Ectodermal cell (in vitro differentiated cells): ENCODE results near the gene ZNF823.

ENCODE experiments used
- H3K27ac ChIP-seq: 2 replicates; pipeline ENCODE4 v1.7.0; 2013; ENCODE audit warnings: mild to moderate bottlenecking, low read depth, low read length; ENCODE audit not compliant: insufficient read depth, poor library complexity, severe bottlenecking
- H3K27me3 ChIP-seq: 2 replicates; pipeline ENCODE4 v1.7.0; 2013; ENCODE audit warnings: mild to moderate bottlenecking, low read length; ENCODE audit not compliant: insufficient read depth, control insufficient read depth, poor library complexity, severe bottlenecking
- H3K36me3 ChIP-seq: one replicate; pipeline ENCODE4 v1.7.0; 2013; ENCODE audit warnings: low read length; ENCODE audit not compliant: control insufficient read depth, insufficient read depth
- H3K4me1 ChIP-seq: one replicate; pipeline ENCODE4 v1.7.0; 2013; ENCODE audit warnings: low read length; ENCODE audit not compliant: control insufficient read depth, insufficient read depth
- H3K4me3 ChIP-seq: 2 replicates; pipeline ENCODE4 v1.7.0; 2013; ENCODE audit warnings: low read depth, low read length, control low read depth; ENCODE audit not compliant: insufficient read depth
- H3K9me3 ChIP-seq: 2 replicates; pipeline ENCODE4 v1.7.0; 2013; ENCODE audit warnings: mild to moderate bottlenecking, low read length, moderate library complexity; ENCODE audit not compliant: control insufficient read depth
- WGBS, 2 experiments: methylation state at CpG; one replicate each; pipeline ENCODE4 v1.1.7; 2013; ENCODE audit warnings: missing lambda C conversion rate in 2 of 2; 5-methylcytosine and 5-hydroxymethylcytosine counted together

The ZNF823 gene

DNA sequence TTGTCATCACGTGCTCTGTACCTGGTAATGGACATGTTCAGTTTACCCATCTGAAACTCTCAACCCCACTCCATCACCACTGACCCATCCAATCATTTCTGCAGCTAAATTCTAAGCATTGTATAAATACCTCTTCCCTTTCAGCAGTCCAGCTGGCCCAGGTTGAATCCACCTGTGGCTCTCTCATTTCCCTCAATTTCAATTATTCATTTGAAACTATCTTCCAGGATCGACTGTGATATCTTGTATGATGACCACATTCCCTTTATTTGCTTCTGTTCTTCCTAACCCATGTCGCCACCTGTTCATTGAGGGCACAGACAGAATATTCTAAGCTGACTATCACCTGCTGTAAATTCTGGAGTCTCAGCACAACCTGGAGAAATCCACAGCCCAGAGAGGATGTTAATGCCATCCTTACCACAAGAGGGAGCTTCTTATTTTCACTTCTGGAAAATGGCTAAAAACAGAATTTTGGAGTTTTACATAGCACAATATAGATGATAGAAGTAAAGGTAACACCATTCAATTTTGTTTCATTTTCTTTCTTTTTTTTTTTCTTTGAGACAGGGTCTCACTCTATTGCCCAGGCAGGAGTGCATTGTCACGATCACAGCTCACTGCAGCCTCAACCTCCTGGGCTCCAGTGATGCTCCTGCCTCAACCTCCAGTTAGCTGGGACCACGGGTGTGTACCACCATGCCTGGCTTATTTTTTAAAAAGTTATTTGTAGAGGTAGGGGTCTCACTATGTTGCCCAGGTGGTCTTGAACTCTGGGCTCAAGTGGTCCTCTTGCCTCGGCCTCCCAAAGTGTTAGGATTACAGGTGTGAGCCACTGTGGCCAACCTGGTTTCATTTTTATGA lies 38.6 kb downstream of the ZNF823 start:
- WGBS, 2 experiments = 64 to 69% methylated on average over 6 of the region's 6 CpGs
- peaks cover 20% of the 10 kb centered on the region for H3K27me3 ChIP-seq

DNA sequence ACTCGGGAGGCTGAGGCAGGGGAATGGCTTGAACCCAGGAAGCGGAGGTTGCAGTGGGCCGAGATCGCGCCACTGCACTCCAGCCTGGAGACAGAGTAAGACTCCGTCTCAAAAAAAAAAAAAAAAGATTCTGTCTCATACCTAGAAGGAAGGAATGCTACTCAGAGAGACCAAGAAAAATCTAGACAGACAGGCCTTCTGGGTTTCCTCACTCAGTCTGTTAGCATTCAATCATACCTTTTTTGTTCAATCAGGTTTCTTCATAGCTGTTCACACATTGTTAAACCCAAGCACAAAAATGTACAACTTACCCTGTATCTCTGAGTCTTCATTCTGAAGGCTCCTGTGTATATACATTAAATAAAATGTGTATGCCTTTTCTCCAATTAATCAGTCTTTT lies 40.5 kb downstream of the ZNF823 start:
- H3K27ac ChIP-seq = no peak overlapping the region
- H3K36me3 ChIP-seq = no peaks in the 10 kb centered on the region

More for the DNA sequence above, 38.6 kb downstream of the ZNF823 start:
- Histone ChIP-seq H3K9me3 (no peaks in the 10 kb centered on the region), H3K4me1 (no peaks in the 10 kb centered on the region), H3K36me3 (no peaks in the 10 kb centered on the region), H3K27ac (no peak overlapping the region), H3K4me3 (no peak overlapping the region)

DNA sequence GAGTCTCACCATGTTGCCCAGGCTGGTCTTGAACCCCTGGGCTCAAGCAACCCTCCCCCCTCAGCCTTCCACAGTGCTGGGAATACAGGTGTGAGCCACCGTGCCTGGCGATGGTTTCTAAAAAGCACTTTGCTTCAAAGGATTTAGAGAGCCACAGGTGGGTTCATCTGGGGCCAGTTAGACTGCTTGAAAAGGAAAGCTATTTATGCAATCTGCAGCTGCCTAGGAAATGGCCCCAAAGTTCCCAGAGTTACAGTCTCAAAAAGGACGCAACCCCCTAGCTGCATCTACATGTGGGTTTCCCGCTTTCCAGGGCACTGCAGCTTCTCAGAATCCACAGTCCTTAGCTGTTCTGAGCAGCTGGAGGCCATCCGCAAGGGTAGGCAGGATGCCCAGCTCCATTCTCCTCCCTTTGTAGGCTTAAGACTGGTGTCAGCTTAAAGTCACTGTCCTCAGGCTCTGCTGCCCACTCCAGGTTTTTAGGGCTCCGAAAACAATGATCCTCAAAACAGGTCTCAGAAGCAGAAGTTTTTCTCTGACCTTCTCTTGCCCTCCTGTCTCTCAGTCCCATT lies 41.4 kb downstream of the ZNF823 start:
- H3K27me3 ChIP-seq = peaks cover 46% of the 10 kb centered on the region
- no peaks in the 10 kb centered on the region for H3K4me1 ChIP-seq
- H3K4me3 ChIP-seq = no peak overlapping the region
- WGBS, 2 experiments = 79 to 80% methylated on average over 6 of the region's 6 CpGs
- H3K9me3 ChIP-seq = no peaks in the 10 kb centered on the region
- H3K36me3 ChIP-seq = no peaks in the 10 kb centered on the region
- no peak overlapping the region for H3K27ac ChIP-seq

More for the DNA sequence above, 40.5 kb downstream of the ZNF823 start:
- Histone ChIP-seq H3K4me1 (no peaks in the 10 kb centered on the region), H3K27me3 (peaks cover 37% of the 10 kb centered on the region), H3K4me3 (no peak overlapping the region), H3K9me3 (no peaks in the 10 kb centered on the region)
- 94% methylated on average over 6 of the region's 6 CpGs for WGBS, 2 experiments

DNA sequence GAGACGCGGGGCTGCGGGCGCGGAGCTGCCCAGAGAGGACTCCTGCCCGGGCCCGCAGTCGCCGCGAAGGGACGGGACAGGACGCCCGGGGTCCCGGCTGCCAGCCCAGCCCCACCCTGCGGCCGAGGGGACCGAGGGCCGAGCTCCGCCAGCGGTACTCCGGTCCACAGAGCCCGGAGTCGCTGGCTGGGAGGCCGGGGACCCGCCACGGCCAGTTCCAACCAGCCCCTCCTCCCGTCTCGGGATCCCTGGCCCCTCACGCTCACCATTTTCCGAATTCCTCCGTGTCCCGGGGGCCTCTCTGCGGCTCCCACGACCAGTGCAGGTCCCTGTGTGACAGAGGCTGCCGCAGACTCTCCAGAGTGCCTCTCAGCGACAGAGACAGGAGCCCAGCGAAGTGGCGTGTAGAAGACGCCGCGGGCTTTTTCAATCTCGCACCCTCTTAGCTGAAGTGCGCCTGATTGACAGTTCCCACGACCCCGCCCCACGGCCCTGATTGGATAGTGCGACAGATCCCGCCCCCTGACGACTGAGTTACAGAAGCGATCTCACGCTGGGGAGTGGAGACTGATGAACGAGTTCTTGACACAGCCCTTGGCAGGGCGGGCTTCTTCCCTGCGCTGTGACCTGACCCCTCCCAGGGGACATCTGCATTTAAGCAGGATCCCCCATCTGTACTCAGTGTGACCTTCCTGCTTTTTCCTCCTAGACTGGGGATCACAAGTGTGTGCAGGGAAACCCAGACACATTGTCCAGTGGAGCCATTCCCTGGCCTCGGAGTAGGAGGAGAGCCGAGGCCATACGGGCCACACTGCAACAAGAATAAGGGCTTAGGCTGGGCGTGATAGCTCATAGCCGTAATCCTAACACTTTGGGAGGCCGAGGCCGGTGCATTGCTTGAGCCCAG lies 44.0 kb downstream of the ZNF823 start:
- peak overlapping the region; percentile 50 for H3K4me3 ChIP-seq
- H3K4me1 ChIP-seq = no peaks in the 10 kb centered on the region
- peaks cover 55% of the 10 kb centered on the region for H3K27me3 ChIP-seq
- no peaks in the 10 kb centered on the region for H3K9me3 ChIP-seq
- H3K27ac ChIP-seq = peak overlapping the region; percentile 30
- WGBS, 2 experiments = 7 to 8% methylated on average over 61 of the region's 61 CpGs
- H3K36me3 ChIP-seq = no peaks in the 10 kb centered on the region

DNA sequence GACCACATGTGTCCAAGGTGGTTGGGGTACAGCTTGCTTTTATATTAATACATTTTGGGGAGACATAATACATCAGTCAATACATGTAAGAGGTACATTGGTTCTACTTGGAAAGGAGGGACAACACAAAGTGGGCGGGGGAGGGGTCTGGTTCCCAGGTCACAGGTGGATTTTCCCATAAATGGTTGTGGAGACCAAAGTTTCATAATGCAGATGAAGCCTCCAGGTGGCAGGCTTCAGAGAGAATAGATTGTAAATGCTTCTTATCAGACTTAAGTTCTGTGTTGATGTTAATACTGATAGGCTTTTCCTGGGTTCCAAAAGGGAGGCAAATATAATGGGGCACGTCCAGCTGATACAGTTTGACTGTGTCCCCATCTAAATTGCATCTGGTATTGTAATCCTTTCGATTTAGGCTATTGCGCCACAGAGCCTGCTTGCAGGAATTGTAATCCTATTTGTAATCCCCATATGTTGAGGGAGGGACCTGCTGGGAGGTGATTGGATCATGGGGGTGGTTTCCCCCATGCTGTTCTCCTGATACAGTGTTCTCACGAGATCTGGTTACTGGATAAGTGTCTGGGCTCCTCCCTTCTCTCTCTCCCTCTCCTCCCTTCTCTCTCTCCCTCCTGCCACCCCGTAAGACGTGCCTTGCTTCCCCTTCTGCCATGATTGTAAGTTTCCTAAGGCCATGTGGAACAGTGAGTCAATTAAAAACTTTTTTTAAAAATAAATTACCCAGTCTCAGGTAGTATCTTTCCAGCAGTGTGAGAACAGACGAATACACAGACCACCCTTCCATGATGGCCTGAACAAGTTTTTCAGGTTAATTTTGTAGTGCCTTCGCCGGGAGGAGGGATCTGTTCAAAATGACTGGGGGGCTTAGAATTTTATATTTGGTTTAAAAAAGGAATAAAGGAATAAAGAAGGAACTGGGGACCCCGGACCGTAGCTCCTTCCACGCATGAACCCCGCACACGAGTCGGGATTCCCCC lies 44.9 kb downstream of the ZNF823 start:
- Histone ChIP-seq H3K36me3 (no peaks in the 10 kb centered on the region), H3K4me1 (no peaks in the 10 kb centered on the region), H3K27me3 (peaks cover 55% of the 10 kb centered on the region), H3K9me3 (no peaks in the 10 kb centered on the region), H3K4me3 (peak overlapping the region; percentile 50), H3K27ac (no peak overlapping the region)
- WGBS, 2 experiments = 17 to 22% methylated on average over 16 of the region's 16 CpGs

DNA sequence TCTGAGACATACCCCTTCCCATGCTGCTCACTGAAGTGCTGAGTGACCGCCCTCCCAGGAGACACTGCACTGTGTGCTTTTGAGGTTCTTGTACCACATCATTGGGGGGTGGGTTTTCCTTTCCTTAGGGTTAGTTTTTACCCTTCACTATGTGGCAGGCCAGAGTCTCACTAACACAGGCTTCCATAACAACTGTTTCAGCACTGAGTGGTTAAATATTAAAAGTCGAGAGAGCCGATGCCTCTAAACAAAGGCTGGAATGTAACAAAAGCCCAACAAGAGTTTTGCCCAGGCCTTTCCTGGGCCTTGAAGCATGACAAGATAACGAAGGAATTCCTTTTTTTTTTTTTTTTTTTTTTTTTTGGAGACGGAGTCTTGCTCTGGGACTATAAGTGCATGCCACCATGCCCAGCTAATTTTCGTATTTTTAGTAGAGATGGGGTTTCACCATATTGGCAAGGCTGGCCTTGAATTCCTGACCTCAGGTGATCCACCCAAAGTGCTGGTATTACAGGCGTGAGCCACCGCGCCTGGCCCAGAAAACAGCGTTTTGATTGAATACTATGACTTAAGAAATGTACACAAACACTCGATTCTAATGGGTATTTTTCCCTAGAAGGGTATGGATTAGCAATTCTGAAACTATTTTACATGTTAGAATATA lies 46.5 kb downstream of the ZNF823 start:
- WGBS, 2 experiments = 91 to 92% methylated on average over 11 of the region's 11 CpGs
- Histone ChIP-seq H3K4me1 (no peaks in the 10 kb centered on the region), H3K36me3 (no peaks in the 10 kb centered on the region), H3K4me3 (no peak overlapping the region), H3K27me3 (peaks cover 50% of the 10 kb centered on the region), H3K9me3 (no peaks in the 10 kb centered on the region), H3K27ac (no peak overlapping the region)

DNA sequence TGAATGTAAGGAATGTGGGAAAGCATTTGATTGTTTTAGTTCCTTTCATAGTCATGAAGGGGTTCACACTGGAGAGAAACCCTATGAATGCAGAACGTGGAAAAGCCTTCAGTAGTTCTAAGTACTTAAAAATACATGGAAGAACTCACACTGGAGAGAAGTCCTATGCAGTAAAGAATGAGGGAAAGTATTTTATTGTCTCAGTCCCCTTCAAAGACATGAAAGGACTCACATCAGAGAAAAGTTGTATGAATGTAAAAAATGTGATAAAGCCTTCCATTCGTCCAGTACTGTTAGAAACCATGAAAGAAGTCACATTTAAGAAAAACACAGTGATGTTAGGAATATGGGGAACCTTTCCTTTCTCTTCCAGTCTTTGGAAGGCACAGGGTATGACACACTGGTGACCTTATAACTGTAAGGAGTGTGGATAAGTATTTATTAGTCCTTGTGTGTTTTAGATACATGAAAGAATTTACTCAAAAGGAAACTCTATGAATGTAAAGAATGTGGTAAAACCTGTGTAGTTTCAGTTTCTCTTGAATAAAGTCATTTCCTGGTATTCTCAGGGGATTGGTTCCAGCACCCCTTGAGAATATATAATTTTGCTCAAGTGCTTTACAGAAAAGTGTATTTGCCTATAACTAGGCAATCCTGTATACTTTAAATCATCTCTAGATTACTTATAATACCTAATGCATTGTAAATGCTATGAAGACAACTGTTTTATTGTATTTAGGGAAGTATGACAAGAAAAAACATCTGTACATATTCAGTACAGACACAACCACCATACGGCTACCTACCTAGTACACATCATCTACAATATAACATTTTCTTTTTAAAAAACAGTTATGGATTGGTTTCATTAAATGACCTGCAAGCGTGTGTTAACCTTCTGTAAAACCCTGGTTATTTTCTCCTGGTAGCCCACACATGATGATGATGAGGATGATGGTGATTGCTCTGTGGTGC lies 52.8 kb downstream of the ZNF823 start:
- 90% methylated on average over 4 of the region's 4 CpGs for WGBS, 2 experiments
- Histone ChIP-seq H3K27me3 (no peaks in the 10 kb centered on the region), H3K27ac (no peak overlapping the region), H3K9me3 (peaks cover 3% of the 10 kb centered on the region), H3K4me1 (no peaks in the 10 kb centered on the region), H3K4me3 (no peak overlapping the region), H3K36me3 (peaks cover 23% of the 10 kb centered on the region)

DNA sequence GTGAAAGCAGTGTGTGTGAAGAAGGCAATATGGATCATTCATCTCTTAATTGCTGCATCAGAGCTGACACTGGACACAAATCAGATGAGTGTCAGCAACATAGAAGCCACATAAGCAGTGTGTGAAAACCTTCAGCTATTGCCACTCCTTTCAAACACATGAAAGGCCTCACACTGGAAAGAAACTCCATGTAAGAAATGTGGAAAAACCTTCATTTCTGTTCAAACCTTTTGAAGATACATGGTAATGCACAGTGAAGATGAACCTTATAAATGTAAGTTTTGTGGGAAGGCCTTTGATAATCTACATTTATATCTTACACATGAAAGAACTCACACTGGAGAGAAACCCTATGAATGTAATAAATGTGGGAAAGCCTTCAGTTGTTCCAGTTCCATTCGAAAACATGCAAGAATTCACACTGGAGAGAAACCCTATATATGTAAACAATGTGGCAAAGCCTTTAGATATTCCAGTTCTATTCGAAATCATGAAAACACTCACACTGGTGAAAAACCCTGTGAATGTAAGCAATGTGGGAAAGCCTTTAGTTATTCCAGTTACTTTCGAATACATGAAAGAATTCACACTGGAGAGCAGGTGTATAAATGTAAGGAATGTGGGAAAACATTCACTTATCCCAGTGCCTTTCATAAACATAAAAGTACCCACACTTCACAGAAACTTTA lies 53.6 kb downstream of the ZNF823 start:
- H3K4me3 ChIP-seq = no peak overlapping the region
- H3K4me1 ChIP-seq = no peaks in the 10 kb centered on the region
- H3K27me3 ChIP-seq = no peaks in the 10 kb centered on the region
- peaks cover 3% of the 10 kb centered on the region for H3K9me3 ChIP-seq
- peaks cover 23% of the 10 kb centered on the region for H3K36me3 ChIP-seq
- WGBS, 2 experiments = 97 to 100% methylated on average over 3 of the region's 3 CpGs
- no peak overlapping the region for H3K27ac ChIP-seq
